Prostate gland (tissue), 2 donors: ENCODE data around the gene RSL24D1. TPM values are rescaled to one million over a fixed set of nuclear protein-coding genes. Genes with fewer than 3 reads are reported as not detected.

Source experiments
- DNase-seq: peaks from one replicate; pipeline ENCODE4 v3.0.0-alpha.2; 2019; ENCODE audit warnings: low spot score
- H3K27ac ChIP-seq, 2 donors: fragments of 200-600 bp; sonication (generic); 2 replicates each; pipeline ENCODE4 v1.5.1; 2017 to 2019
- H3K27me3 ChIP-seq: fragments of 200-600 bp; sonication (generic); replicated peaks from 2 replicates; pipeline ENCODE4 v1.5.1; 2019; ENCODE audit not compliant: insufficient read depth
- H3K36me3 ChIP-seq, 2 donors: fragments of 200-600 bp; sonication (generic); 1 replicate in 1 of 2; 2 replicates in 1 of 2; pipeline versions ENCODE4 v1.5.1 to v1.8.1; 2017 to 2019
- H3K4me1 ChIP-seq: fragments of 200-600 bp; sonication (generic); replicated peaks from 2 replicates; pipeline ENCODE4 v1.5.1; 2019
- H3K4me3 ChIP-seq, 2 donors: fragments of 200-600 bp; sonication (generic); 2 replicates each; pipeline ENCODE4 v1.5.1; 2017 to 2019
- H3K9me3 ChIP-seq: fragments of 200-600 bp; sonication (generic); 2 replicates; pipeline ENCODE4 v1.5.1; 2017
- CTCF ChIP-seq, 4 experiments: fragments of 200-600 bp in 2 of 4; fragments of 450-650 bp in 2 of 4; sonication (generic) in 2 of 4; IDR thresholded peaks; 1 replicate in 3 of 4; 2 replicates in 1 of 4; pipeline ENCODE4 v1.5.1; 2016 to 2019; ENCODE audit warnings: antibody characterized with exemption in 4 of 4, mild to moderate bottlenecking in 2 of 4, moderate library complexity in 2 of 4
- POLR2A ChIP-seq: fragments of 450-650 bp; IDR thresholded peaks from one replicate; pipeline ENCODE4 v1.6.1; 2016; ENCODE audit warnings: antibody characterized with exemption, mild to moderate bottlenecking
- POLR2AphosphoS5 ChIP-seq: sonication (generic); formaldehyde crosslinking; IDR thresholded peaks from one replicate; pipeline ENCODE4 v1.6.1; 2017; ENCODE audit warnings: antibody characterized with exemption
- WGBS: methylation state at CpG from one replicate; pipeline ENCODE4 v1.1.5; 2018; 5-methylcytosine and 5-hydroxymethylcytosine counted together
- intact Hi-C: fragments of 100-400 bp; cut with DNase I; formaldehyde crosslinking; loops from one replicate; pipeline ENCODE4 v1.14.2; 2022
- total RNA-seq, 2 donors: library from RNA; depleted of rRNA; stranded (reverse); fragments of >200 nt; gene quantifications; one replicate each; pipeline ENCODE4 v1.1.0, GENCODE V29; 2016

The RSL24D1 gene
- total RNA-seq, 2 donors from 2014 or later = 51.5 to 64.0 TPM

- WGBS = 57% methylated on average over 3 of the region's 3 CpGs
Observed at GRCh38 chr15:55240125-55240760, 43.5 kb upstream of the RSL24D1 start.

GRCh38 chr15:55239440-55240124 lies 42.8 kb upstream of the RSL24D1 start:
- Histone ChIP-seq H3K27ac (peak overlapping the region in 1 of 2 donors; percentile 44), H3K4me1 (no peaks in the 10 kb centered on the region), H3K4me3 (no peak overlapping the region), H3K9me3 (no peaks in the 10 kb centered on the region), H3K27me3 (no peaks in the 10 kb centered on the region), H3K36me3 (no peaks in the 10 kb centered on the region)
- no peak for DNase-seq
- 87% methylated on average over 5 of the region's 5 CpGs for WGBS
- TF ChIP-seq POLR2A (no peak), CTCF (IDR thresholded peaks at IDR 0.05) (no peak), POLR2AphosphoS5 (no peak)
- intact Hi-C loops = no loop called here

More at GRCh38 chr15:55240125-55240760, 43.5 kb upstream of the RSL24D1 start:
- peak; percentile 24 for TF ChIP-seq POLR2AphosphoS5
- TF ChIP-seq CTCF (IDR thresholded peaks at IDR 0.05) = no peak
- no peaks in the 10 kb centered on the region for H3K9me3 ChIP-seq
- DNase-seq = no peak
- H3K4me1 ChIP-seq = no peaks in the 10 kb centered on the region
- intact Hi-C loops = no loop called here
- H3K27ac ChIP-seq = peak overlapping the region in 1 of 2 donors; percentile 44
- H3K27me3 ChIP-seq = no peaks in the 10 kb centered on the region
- no peaks in the 10 kb centered on the region for H3K36me3 ChIP-seq
- no peak overlapping the region for H3K4me3 ChIP-seq

GRCh38 chr15:55238877-55239276 lies 42.1 kb upstream of the RSL24D1 start:
- Histone ChIP-seq H3K4me3 (no peak overlapping the region), H3K36me3 (no peaks in the 10 kb centered on the region), H3K27me3 (no peaks in the 10 kb centered on the region), H3K4me1 (no peaks in the 10 kb centered on the region), H3K27ac (peak overlapping the region in 1 of 2 donors; percentile 44), H3K9me3 (no peaks in the 10 kb centered on the region)
- TF ChIP-seq POLR2AphosphoS5 (no peak), POLR2A (no peak), CTCF (IDR thresholded peaks at IDR 0.05) (no peak)
- DNase-seq = no peak
- intact Hi-C loops = no loop called here
- 65% methylated on average over 2 of the region's 2 CpGs for WGBS

- no peaks in the 10 kb centered on the region for H3K9me3 ChIP-seq
- no peaks in the 10 kb centered on the region for H3K27me3 ChIP-seq
- peak overlapping the region in 1 of 2 donors; percentile 18 for H3K4me3 ChIP-seq
- no peak for DNase-seq
- TF ChIP-seq POLR2A (no peak), CTCF (IDR thresholded peaks at IDR 0.05) (no peak), POLR2AphosphoS5 (no peak)
- peak overlapping the region in 1 of 2 donors; percentile 44 for H3K27ac ChIP-seq
- no peaks in the 10 kb centered on the region for H3K36me3 ChIP-seq
- H3K4me1 ChIP-seq = no peaks in the 10 kb centered on the region
- intact Hi-C loops = no loop called here
- 75% methylated on average over 6 of the region's 6 CpGs for WGBS
Observed at GRCh38 chr15:55237219-55238130, 40.7 kb upstream of the RSL24D1 start.
